NCI-H226 (cell line): ENCODE data around the gene TATDN2.

Experiments
- DNase-seq: peaks from one replicate; pipeline ENCODE4 v3.0.0-alpha.2; 2015

Gene TATDN2

GRCh38 chr3:10320320-10320677, 72.0 kb downstream of the TATDN2 start:
- DNase-seq: no peak

- no peak for DNase-seq
These were observed 73.5 kb downstream of the TATDN2 start for GRCh38 chr3:10321630-10322351.

DNA sequence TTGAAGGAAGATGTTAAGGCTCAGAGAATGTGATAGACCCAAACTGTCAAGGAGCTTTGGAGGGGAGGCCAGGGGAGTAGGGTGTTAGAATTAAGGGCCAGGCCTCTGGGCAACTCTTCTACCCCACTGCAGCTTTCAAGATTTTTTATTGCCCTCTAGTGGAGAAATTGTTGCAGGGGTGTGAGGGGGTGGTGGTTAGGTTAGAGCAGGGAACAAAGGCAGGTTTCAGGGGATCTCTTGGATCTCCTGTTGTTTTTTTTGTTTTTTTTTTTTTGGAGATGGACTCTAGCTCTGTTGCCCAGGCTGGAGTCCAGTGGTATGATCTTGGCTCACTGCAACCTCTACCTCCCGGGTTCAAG, 74.1 kb downstream of the TATDN2 start:
- DNase-seq: no peak

- DNase-seq: no peak
These were observed 79.3 kb downstream of the TATDN2 start for GRCh38 chr3:10327592-10327991.

DNA sequence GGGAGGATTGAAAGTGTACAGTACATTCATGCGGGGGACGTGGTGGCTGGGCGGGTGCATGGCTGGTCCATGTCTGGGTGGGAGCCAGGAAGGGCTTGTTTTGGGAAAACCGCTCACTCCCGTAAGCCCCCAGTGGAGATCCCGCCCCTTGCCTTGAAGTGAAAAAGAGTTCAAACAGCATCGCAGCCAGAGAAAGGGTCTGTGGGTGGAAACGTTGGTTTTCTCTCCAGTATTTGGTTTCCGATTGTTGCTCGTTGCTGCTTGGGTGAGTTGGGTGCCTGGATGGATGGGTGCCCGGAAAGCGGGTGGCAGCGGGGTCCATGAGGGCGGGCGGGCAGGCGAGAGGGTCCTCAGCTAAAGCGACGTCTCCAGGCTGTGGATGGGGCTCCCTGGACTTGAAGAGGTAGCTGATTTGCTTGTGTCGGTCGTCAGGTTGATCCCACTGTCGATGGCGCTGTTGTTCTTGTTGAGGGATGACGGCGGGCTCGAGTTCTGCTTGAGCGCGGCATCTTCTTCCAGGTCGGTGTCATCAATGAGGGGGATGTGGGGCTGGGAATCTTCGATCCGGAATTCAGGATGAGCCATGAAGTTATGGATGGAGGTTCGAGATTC, 80.3 kb downstream of the TATDN2 start:
- no peak for DNase-seq

- no peak for DNase-seq
These were observed 81.3 kb downstream of the TATDN2 start for GRCh38 chr3:10329495-10330015.

GRCh38 chr3:10330319-10330718, 82.1 kb downstream of the TATDN2 start:
- no peak for DNase-seq
